ENCODE measurements around the gene APOL5. TPM values are rescaled to one million over a fixed set of nuclear protein-coding genes. Genes with fewer than 3 reads are reported as not detected.
A peak's percentile ranks its signal among the peaks of the same experiment; 100 is the strongest.

APOL5 gene
- total RNA-seq, 2 donors from 2014 or later, result not detected

DNA sequence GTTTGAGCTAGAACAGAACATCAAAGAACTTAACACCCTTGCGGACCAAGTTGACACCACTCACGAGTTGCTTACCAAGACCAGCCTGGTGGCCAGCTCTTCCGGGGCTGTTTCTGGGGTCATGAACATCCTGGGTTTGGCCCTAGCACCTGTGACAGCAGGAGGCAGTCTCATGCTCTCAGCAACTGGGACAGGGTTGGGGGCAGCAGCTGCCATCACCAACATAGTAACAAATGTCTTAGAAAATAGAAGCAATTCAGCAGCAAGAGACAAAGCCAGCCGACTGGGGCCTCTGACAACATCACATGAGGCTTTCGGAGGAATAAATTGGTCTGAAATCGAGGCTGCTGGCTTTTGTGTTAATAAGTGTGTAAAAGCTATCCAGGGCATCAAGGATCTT is 8.7 kb downstream of the APOL5 start:
- Histone ChIP-seq H3K36me3 (no peaks in the 10 kb centered on the region), H3K27ac (no peak overlapping the region), H3K9me3 (no peaks in the 10 kb centered on the region), H3K4me1 (no peaks in the 10 kb centered on the region), H3K9ac (ENCODE audit: low read depth in 2 of 2, low read length in 2 of 2) (no peak overlapping the region), H3K27me3 (no peaks in the 10 kb centered on the region), H3K4me3 (no peak overlapping the region)
- TF ChIP-seq CTCF (IDR thresholded peaks at IDR 0.05), result no peak
- DNase-seq, result no peak
- intact Hi-C loops (cut with DNase I), result no loop called here

DNA sequence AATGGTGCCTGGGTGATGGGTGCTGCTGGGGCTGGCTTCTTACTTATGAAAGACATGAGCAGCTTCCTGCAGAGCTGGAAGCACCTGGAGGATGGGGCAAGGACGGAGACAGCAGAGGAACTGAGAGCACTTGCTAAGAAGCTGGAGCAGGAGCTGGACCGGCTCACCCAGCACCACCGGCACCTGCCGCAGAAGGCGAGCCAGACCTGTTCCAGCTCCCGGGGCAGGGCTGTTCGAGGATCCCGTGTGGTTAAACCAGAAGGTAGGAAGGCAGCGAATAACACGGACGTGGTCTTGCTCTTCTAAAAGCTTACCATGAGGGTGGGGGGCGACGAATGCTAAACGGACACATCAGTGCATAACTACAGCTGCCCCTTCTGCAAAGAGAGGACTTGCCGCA is 9.3 kb downstream of the APOL5 start:
- H3K27ac ChIP-seq, result no peak overlapping the region
- H3K4me1 ChIP-seq, result no peaks in the 10 kb centered on the region
- intact Hi-C loops (cut with DNase I), result no loop called here
- no peak for TF ChIP-seq CTCF (IDR thresholded peaks at IDR 0.05)
- no peak overlapping the region for H3K4me3 ChIP-seq
- no peak overlapping the region for H3K9ac ChIP-seq (ENCODE audit: low read depth in 2 of 2, low read length in 2 of 2)
- no peaks in the 10 kb centered on the region for H3K36me3 ChIP-seq
- H3K9me3 ChIP-seq, result no peaks in the 10 kb centered on the region
- no peak for DNase-seq
- H3K27me3 ChIP-seq, result no peaks in the 10 kb centered on the region

DNA sequence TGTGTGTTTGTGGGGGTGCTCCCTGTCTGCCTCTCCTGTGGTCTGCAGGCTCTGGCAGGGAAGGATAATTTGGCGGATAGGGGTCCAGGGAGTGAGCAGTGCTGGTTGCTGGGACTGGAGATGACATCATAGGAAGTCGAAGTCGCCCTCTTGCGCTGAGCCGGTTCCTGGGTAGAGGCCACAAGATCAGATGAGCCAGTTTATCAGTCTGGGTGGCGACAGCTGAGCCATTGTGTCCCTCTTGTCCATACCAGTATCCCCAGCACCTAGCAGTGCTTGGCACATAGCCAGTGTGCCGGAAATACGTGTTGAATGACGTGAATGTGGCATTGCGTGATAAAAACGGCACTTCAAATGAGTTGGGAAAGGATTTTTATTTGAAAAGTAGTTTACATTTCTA is 9.8 kb downstream of the APOL5 start:
- no peak overlapping the region for H3K27ac ChIP-seq
- H3K27me3 ChIP-seq, result no peaks in the 10 kb centered on the region
- H3K36me3 ChIP-seq, result no peaks in the 10 kb centered on the region
- H3K4me3 ChIP-seq, result no peak overlapping the region
- no peaks in the 10 kb centered on the region for H3K9me3 ChIP-seq
- intact Hi-C loops (cut with DNase I), result no loop called here
- no peak for TF ChIP-seq CTCF (IDR thresholded peaks at IDR 0.05)
- no peak for DNase-seq
- H3K4me1 ChIP-seq, result no peaks in the 10 kb centered on the region
- H3K9ac ChIP-seq (ENCODE audit: low read depth in 2 of 2, low read length in 2 of 2), result no peak overlapping the region

DNA sequence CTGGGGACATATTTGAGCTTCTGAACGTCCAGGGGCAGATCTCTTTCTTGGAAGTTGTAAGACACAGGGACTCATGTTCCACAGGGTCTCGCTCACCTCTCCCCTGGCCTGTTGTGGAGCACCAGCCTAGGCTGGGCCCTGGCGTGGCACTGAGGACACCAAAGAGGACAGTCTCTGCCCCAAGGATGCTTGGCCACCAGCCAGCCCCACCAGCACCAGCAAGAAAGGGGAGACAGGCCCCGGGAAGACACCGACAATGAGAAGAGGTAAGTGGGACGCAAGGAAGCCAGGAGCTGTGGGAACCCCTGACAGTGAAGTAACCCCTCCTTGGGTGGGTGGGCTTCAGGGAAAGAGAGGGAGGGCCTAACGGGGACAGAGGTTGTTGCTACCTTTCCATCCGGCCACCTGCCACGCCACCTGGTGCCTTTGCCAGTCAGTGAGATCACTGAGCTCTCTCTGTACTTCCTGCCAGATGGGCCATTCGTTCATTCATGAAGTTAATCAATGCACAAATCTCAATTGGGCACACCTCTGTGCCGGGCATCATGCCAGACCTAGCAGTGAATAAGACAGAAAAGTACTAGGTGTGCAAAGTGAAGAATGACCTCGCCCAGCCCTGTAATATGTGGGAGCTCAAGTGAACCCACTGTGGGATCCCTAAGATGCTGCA is 11.1 kb downstream of the APOL5 start:
- TF ChIP-seq CTCF (IDR thresholded peaks at IDR 0.05), result no peak
- peak; percentile 72 for DNase-seq
- intact Hi-C loops (cut with DNase I), result no loop called here
- Histone ChIP-seq H3K27ac (no peak overlapping the region), H3K4me1 (no peaks in the 10 kb centered on the region), H3K9me3 (no peaks in the 10 kb centered on the region), H3K27me3 (no peaks in the 10 kb centered on the region), H3K4me3 (no peak overlapping the region), H3K36me3 (no peaks in the 10 kb centered on the region), H3K9ac (ENCODE audit: low read depth in 2 of 2, low read length in 2 of 2) (no peak overlapping the region)

GRCh38 chr22:35729309-35729698 is 11.6 kb downstream of the APOL5 start:
- no peaks in the 10 kb centered on the region for H3K4me1 ChIP-seq
- intact Hi-C loops (cut with DNase I), result no loop called here
- no peak overlapping the region for H3K27ac ChIP-seq
- H3K9ac ChIP-seq (ENCODE audit: low read depth in 2 of 2, low read length in 2 of 2), result no peak overlapping the region
- no peak for DNase-seq
- H3K36me3 ChIP-seq, result no peaks in the 10 kb centered on the region
- no peaks in the 10 kb centered on the region for H3K9me3 ChIP-seq
- H3K4me3 ChIP-seq, result no peak overlapping the region
- H3K27me3 ChIP-seq, result no peaks in the 10 kb centered on the region
- no peak for TF ChIP-seq CTCF (IDR thresholded peaks at IDR 0.05)
